ENCODE results near the gene AHNAK2.

AHNAK2 gene

GRCh38 chr14:104991896-104992230, 13.7 kb upstream of the AHNAK2 start:
- no peaks in the 10 kb centered on the region for H3K36me3 ChIP-seq (ENCODE audit: low read length)
- H3K9me3 ChIP-seq (ENCODE audit: insufficient read depth, low read length): no peaks in the 10 kb centered on the region
- H3K9me2 ChIP-seq (replicated peaks; ENCODE audit: insufficient read depth, low read length): no peaks in the 10 kb centered on the region
- no peak overlapping the region for H3K9ac ChIP-seq (ENCODE audit: low read length)
- no peak overlapping the region for H3K4me2 ChIP-seq (ENCODE audit: low read depth, low read length, poor library complexity, severe bottlenecking)
- H3F3A ChIP-seq (ENCODE audit: insufficient read depth): no peaks in the 10 kb centered on the region
- TF ChIP-seq EZH2phosphoT487 (conservative IDR thresholded peaks at IDR 0.05; ENCODE audit: low read length) (no peak), CTCF (IDR thresholded peaks at IDR 0.05; ENCODE audit: insufficient read depth, low read length, poor library complexity, severe bottlenecking) (no peak)
- H3K27ac ChIP-seq (ENCODE audit: low read depth, low read length): no peak overlapping the region
- no peaks in the 10 kb centered on the region for H3K27me3 ChIP-seq (ENCODE audit: low read length)
- no peaks in the 10 kb centered on the region for H3K79me2 ChIP-seq (ENCODE audit: insufficient read depth, low read length)
- no peak overlapping the region for H2AFZ ChIP-seq (ENCODE audit: low read depth, low read length, severe bottlenecking)
- H4K20me1 ChIP-seq (ENCODE audit: low read depth, low read length): no peaks in the 10 kb centered on the region
- H3K4me3 ChIP-seq (ENCODE audit: insufficient read depth, low read length, poor library complexity, severe bottlenecking): no peak overlapping the region

GRCh38 chr14:104989951-104990303, 11.8 kb upstream of the AHNAK2 start:
- Histone ChIP-seq H3K27me3 (ENCODE audit: low read length) (no peaks in the 10 kb centered on the region), H3K36me3 (ENCODE audit: low read length) (no peaks in the 10 kb centered on the region), H3K4me2 (ENCODE audit: low read depth, low read length, poor library complexity, severe bottlenecking) (no peak overlapping the region), H3K4me3 (ENCODE audit: insufficient read depth, low read length, poor library complexity, severe bottlenecking) (no peak overlapping the region), H2AFZ (ENCODE audit: low read depth, low read length, severe bottlenecking) (no peak overlapping the region), H3K9me3 (ENCODE audit: insufficient read depth, low read length) (no peaks in the 10 kb centered on the region), H3K9me2 (replicated peaks; ENCODE audit: insufficient read depth, low read length) (no peaks in the 10 kb centered on the region), H3K27ac (ENCODE audit: low read depth, low read length) (no peak overlapping the region), H3K9ac (ENCODE audit: low read length) (no peak overlapping the region), H4K20me1 (ENCODE audit: low read depth, low read length) (no peaks in the 10 kb centered on the region), H3F3A (ENCODE audit: insufficient read depth) (no peaks in the 10 kb centered on the region), H3K79me2 (ENCODE audit: insufficient read depth, low read length) (no peaks in the 10 kb centered on the region)
- TF ChIP-seq EZH2phosphoT487 (conservative IDR thresholded peaks at IDR 0.05; ENCODE audit: low read length) (no peak), CTCF (IDR thresholded peaks at IDR 0.05; ENCODE audit: insufficient read depth, low read length, poor library complexity, severe bottlenecking) (no peak)

- H3K27me3 ChIP-seq (ENCODE audit: low read length): no peaks in the 10 kb centered on the region
- no peak overlapping the region for H3K4me2 ChIP-seq (ENCODE audit: low read depth, low read length, poor library complexity, severe bottlenecking)
- no peaks in the 10 kb centered on the region for H3K9me3 ChIP-seq (ENCODE audit: insufficient read depth, low read length)
- no peak overlapping the region for H3K9ac ChIP-seq (ENCODE audit: low read length)
- H3K36me3 ChIP-seq (ENCODE audit: low read length): no peaks in the 10 kb centered on the region
- no peaks in the 10 kb centered on the region for H3K79me2 ChIP-seq (ENCODE audit: insufficient read depth, low read length)
- H3F3A ChIP-seq (ENCODE audit: insufficient read depth): no peaks in the 10 kb centered on the region
- no peaks in the 10 kb centered on the region for H4K20me1 ChIP-seq (ENCODE audit: low read depth, low read length)
- no peaks in the 10 kb centered on the region for H3K9me2 ChIP-seq (replicated peaks; ENCODE audit: insufficient read depth, low read length)
- no peak overlapping the region for H3K27ac ChIP-seq (ENCODE audit: low read depth, low read length)
- no peak for TF ChIP-seq CTCF (IDR thresholded peaks at IDR 0.05; ENCODE audit: insufficient read depth, low read length, poor library complexity, severe bottlenecking)
- TF ChIP-seq EZH2phosphoT487 (conservative IDR thresholded peaks at IDR 0.05; ENCODE audit: low read length): no peak
- no peak overlapping the region for H3K4me3 ChIP-seq (ENCODE audit: insufficient read depth, low read length, poor library complexity, severe bottlenecking)
- no peak overlapping the region for H2AFZ ChIP-seq (ENCODE audit: low read depth, low read length, severe bottlenecking)
Measured at GRCh38 chr14:104989236-104989950, 11.2 kb upstream of the AHNAK2 start.
